ENCODE data around the gene SUPT6H.
"Not testable (repeated sequence)": the region's sequence is repeated elsewhere in the genome, so short reads cannot be mapped to it uniquely, and the experiment has no call there.

DNA sequence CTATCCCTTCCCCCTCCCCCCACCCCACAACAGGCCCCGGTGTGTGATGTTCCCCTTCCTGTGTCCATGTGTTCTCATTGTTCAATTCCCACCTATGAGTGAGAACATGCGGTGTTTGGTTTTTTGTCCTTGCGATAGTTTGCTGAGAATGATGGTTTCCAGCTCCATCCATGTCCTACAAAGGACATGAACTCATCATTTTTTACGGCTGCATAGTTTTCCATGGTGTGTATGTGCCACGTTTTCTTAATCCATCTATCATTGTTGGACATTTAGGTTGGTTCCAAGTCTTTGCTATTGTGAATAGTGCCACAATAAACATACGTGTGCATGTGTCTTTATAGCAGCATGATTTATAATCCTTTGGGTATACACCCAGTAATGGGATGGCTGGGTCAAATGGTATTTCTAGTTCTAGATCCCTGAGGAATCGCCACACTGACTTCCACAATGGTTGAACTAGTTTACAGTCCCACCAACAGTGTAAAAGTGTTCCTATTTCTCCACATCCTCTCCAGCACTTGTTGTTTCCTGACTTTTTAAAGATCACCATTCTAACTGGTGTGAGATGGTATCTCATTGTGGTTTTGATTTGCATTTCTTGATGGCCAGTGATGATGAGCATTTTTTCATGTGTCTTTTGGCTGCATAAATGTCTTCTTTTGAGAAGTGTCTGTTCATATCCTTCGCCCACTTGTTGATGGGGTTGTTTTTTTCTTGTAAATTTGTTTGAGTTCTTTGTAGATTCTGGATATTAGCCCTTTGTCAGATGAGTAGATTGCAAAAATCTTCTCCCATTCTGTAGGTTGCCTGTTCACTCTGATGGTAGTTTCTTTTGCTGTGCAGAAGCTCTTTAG lies 74.1 kb downstream of the SUPT6H start:
- TF ChIP-seq CTCF (conservative IDR thresholded peaks at IDR 0.05 in 1 of 2, IDR thresholded peaks at IDR 0.05 in 1 of 2; ENCODE audit: extremely low read depth in 1 of 2, insufficient read depth in 1 of 2, low read depth in 1 of 2, low read length in 2 of 2); EZH2 (IDR thresholded peaks at IDR 0.05; ENCODE audit: borderline replicate concordance, low read length): not testable (repeated sequence)
